Dermis microvascular lymphatic vessel endothelial cell (primary cell): ENCODE measurements around the gene LSM14A. TPM values are rescaled to one million over a fixed set of nuclear protein-coding genes. Genes with fewer than 3 reads are reported as not detected.

Experiments
- DNase-seq, 2 donors: peaks; one replicate each; pipeline versions ENCODE4 v3.0.0 to v3.0.0-alpha.2; 2010; ENCODE audit warnings: low read depth in 2 of 2
- total RNA-seq: library from RNA; depleted of rRNA; stranded (reverse); fragments of >200 nt; gene quantifications from 2 replicates; pipeline ENCODE4 v1.2.1, GENCODE V29; 2014

Gene LSM14A
- total RNA-seq, 1 donor from 2014 or later = 108 TPM

GRCh38 chr19:34254698-34255432 is 82.6 kb downstream of the LSM14A start:
- DNase-seq = peak in 1 of 2 donors; percentile 48

- DNase-seq = no peak
These were observed 83.2 kb downstream of the LSM14A start for GRCh38 chr19:34255546-34255945.

DNA sequence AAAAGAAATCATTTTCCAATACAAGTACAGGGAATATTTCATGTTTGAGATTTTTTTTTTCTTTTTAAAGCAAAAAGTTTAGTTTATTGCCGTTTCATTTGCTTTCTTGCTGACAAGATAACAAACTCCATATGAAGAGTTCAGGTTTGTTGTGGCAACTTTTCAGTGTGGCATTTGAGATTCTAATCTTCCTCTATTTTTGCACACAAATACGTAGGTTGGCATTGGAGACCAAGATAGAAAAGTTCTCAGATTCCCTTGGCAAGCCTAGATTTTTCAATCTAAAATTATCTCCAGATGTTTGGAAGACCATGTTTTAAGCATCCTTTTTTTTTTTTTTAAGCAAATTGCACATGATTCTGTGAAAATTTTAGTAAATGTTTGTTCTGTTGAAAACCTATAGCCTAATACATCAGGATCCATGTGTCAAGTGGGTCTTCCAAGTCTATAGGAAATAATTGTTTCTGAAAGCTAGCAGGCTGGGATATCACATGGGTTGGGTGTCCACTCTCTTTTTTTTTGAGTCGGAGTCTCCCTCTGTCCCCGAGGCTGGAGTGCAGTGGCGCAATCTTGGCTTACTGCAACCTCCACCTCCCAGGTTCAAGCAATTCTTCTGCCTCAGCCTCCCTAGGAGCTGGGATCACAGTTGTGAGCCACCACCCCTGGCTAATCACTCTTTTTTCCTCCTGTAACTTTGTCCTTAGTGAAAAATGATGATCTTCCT is 84.7 kb downstream of the LSM14A start:
- no peak for DNase-seq

GRCh38 chr19:34257559-34257924 is 85.2 kb downstream of the LSM14A start:
- no peak for DNase-seq

- DNase-seq = peak in 1 of 2 donors; percentile 46
These were observed 87.2 kb downstream of the LSM14A start for GRCh38 chr19:34259367-34260095.

GRCh38 chr19:34260771-34261173 is 88.5 kb downstream of the LSM14A start:
- DNase-seq = no peak

DNA sequence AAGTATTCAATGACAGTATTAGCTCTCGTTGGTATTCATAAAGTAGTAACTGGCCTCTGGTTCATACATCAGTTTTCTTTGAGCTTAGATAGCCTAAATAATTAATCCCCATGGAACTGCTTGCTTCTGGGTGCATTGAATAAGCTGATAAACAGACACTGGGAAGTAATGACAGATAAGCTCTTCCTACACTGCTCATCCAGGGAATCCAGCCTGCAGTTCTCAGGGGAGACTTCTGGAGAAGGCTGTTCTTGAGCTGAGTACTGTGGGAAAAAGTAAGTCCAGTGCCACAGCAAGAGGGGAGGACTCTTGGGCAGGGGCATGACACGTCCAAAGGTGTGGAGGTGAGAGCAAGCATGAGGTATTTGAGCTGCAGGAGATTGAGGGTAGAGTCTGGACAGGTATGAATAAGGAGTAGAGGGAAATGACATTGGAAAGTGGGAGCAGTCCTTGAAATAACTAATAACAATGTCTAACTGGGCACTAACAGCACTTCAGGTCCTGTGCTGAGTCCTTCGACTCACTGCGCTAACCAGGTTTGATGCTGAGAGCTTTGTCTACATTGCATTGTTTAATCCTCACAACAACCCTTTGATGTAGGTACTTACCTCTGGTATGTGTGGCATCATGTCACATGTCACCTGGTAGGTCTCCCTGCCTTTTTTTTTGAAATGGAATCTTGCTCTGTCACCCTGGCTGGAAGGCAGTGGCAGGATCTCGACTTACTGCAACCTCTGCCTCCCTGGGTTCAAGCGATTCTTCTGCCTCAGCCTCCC is 89.2 kb downstream of the LSM14A start:
- DNase-seq = no peak

- DNase-seq = no peak
These were observed 91.5 kb downstream of the LSM14A start for GRCh38 chr19:34263745-34264237.

DNA sequence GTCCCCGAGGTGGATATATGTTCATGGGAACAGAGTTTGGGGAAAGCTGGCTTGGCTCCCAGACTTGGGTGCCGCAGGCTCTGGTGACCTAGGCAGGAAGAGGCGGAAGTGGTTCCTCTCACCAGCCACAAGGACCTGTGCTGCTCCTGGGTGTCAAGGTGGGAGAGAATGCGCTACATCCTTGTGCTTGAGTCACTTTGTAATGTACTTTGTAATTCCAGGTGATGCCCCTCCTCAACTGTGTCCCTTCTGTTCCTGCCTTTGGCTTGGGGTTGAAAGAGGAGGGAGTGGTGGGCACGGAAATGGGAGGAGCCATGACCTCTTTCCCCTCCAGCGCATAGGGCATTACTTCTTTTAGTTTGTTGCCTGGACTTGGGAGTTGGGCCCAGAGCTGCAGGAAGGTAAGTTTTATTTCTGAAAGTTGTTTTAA is 92.9 kb downstream of the LSM14A start:
- peak in 1 of 2 donors; percentile 31 for DNase-seq

- peak in 1 of 2 donors; percentile 25 for DNase-seq
These were observed 96.8 kb downstream of the LSM14A start for GRCh38 chr19:34269081-34269480.

DNA sequence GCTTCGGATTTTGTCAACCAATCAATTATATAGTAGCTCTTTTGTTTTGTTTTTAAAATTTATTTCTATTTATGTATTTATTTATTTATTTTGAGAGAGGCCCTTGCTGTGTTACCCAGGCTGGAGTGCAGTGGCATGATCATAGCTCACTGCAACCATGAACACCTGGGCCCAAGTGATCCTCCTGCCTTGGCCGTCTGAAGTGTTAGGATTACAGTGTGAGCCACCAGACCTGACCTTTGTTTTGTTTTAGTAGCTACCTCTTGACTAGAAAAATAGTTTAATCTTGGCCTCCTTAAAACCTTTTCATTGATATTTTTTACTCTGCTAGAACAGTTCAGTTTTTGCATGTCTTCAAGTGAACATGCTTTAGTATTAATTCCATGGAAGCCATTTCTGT is 97.2 kb downstream of the LSM14A start:
- no peak for DNase-seq

- DNase-seq = peak; percentile 95 to 98
These were observed 97.8 kb downstream of the LSM14A start for GRCh38 chr19:34269968-34270621.

GRCh38 chr19:34273121-34273520 is 100.8 kb downstream of the LSM14A start:
- no peak for DNase-seq

DNA sequence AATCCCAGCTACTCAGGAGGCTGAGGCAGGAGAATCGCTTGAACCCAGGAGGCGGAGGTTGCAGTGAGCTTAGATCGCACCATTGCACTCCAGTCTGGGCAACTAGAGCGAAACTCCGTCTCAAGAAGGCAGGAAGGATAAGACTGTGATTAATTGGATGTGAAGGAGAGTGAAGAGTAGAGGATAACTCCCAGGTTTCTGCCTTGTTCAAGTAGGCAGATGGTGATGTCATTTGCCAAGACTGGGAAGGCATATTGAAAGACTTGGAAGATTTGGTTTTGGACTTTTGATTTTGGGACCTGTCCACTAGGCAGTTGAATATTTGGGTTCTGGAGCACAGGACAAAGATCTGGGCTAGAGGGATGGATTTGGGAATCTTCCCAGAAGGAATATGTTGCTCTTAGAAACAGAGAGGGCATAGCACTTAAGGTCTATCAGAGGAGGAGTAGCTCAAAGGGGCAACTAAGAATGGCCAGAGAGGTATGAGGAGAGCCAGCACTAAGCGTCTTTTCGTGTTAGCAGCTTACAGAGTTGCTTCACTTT is 102.1 kb downstream of the LSM14A start:
- DNase-seq = no peak

DNA sequence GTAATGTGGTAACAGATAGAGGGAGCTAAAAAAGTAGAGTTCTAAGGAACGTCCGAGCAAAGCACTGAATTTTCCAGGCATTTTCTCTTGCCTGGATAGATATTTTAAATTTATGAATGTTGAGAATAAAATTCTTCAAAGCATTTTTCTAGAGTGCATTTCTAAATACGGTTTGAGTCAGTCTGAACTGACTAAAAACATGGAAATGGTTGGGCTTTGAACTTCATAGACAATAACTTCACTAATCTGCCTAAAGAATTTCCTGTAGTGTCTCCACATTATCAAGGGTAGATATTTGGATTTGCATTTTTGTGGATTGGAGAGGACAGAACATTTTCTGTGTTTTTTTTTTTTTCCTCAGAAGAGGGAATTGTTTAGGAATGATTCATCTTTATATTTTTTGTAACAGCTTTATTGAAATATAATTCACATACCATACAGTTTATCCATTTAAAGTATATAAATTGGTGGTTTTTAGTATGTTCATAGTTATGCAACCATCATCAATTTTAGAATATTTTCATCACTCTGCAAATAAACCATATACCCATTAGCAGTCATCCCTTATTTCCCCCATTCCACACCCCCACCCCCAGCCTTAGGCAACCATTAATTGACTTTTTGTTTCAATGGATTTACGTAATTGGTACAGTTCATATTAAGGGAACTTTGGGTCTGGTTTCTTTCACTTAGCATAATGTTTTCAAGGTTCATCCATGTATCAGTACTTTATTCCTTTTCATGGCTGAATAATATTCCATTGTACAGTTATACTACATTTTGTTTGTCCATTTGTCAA is 102.7 kb downstream of the LSM14A start:
- peak; percentile 51 to 69 for DNase-seq

GRCh38 chr19:34275705-34276104 is 103.4 kb downstream of the LSM14A start:
- no peak for DNase-seq

DNA sequence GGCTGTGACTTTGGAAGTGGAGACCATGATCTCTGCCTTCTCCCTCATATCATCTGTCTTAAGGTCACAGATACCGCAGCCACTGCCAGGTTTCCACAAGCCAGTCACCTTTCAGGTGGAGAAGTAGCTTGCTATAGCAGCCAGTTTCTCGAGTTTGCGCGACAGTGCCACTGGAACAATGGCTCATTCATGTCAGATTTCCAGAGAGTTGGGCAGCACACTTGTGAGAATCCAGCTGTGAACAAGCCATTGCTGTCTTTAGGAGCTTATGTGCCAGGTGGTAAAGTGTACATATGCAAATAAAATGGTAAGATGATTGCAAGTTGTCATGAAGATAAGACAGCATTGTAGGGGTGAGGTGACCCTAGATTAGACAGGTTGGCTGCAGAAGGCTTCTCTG is 104.3 kb downstream of the LSM14A start:
- no peak for DNase-seq

GRCh38 chr19:34277244-34277643 is 104.9 kb downstream of the LSM14A start:
- no peak for DNase-seq

- DNase-seq = no peak
These were observed 106.5 kb downstream of the LSM14A start for GRCh38 chr19:34278783-34279182.
